Loucy (cell line): ENCODE data around the gene SYNJ2.

ENCODE experiments used
- H2AFZ ChIP-seq: fragments of 200-600 bp; sonication (generic); 2 replicates; pipeline ENCODE4 v1.6.0; 2016; ENCODE audit warnings: antibody characterized with exemption, mild to moderate bottlenecking, low read length, moderate library complexity
- H3F3A ChIP-seq: fragments of 200-600 bp; 2 replicates; pipeline ENCODE4 v1.6.0; 2016; ENCODE audit warnings: antibody characterized with exemption, low read depth, mild to moderate bottlenecking
- H3K27me3 ChIP-seq: fragments of 200-600 bp; sonication (generic); 2 replicates; pipeline ENCODE4 v1.6.1; 2014; ENCODE audit warnings: low read length, mild to moderate bottlenecking; ENCODE audit not compliant: insufficient read depth, poor library complexity, severe bottlenecking
- H3K36me3 ChIP-seq: fragments of 200-600 bp; sonication (generic); 2 replicates; pipeline ENCODE4 v1.6.1; 2016; ENCODE audit warnings: low read length; ENCODE audit not compliant: insufficient read depth
- H3K4me1 ChIP-seq: fragments of 200-600 bp; sonication (generic); 2 replicates; pipeline ENCODE4 v1.5.1; 2014; ENCODE audit warnings: low read length, mild to moderate bottlenecking; ENCODE audit not compliant: insufficient read depth, poor library complexity, severe bottlenecking
- H3K4me2 ChIP-seq: fragments of 200-600 bp; sonication (generic); 2 replicates; pipeline ENCODE4 v1.6.0; 2014; ENCODE audit warnings: antibody characterized with exemption, low read length, low read depth, mild to moderate bottlenecking; ENCODE audit not compliant: poor library complexity, severe bottlenecking
- H3K4me3 ChIP-seq: fragments of 200-600 bp; sonication (generic); 2 replicates; pipeline ENCODE4 v1.5.1; 2014; ENCODE audit warnings: low read length, mild to moderate bottlenecking, mixed read lengths; ENCODE audit not compliant: poor library complexity, severe bottlenecking
- H3K79me2 ChIP-seq: fragments of 200-600 bp; sonication (generic); 2 replicates; pipeline ENCODE4 v1.6.1; 2014; ENCODE audit warnings: low read length; ENCODE audit not compliant: insufficient read depth
- H3K9ac ChIP-seq: fragments of 200-600 bp; sonication (generic); 2 replicates; pipeline ENCODE4 v1.6.0; 2014; ENCODE audit warnings: mild to moderate bottlenecking, low read depth, low read length, moderate library complexity; ENCODE audit not compliant: poor library complexity, severe bottlenecking
- H3K9me2 ChIP-seq: fragments of 200-600 bp; sonication (generic); replicated peaks from 2 replicates; pipeline ENCODE4 v1.6.1; 2016; ENCODE audit warnings: low read depth, low read length, mixed read lengths
- H3K9me3 ChIP-seq: fragments of 200-600 bp; sonication (generic); 2 replicates; pipeline ENCODE4 v1.6.1; 2014; ENCODE audit warnings: mild to moderate bottlenecking, antibody characterized with exemption, low read length, low read depth; ENCODE audit not compliant: insufficient read depth
- H4K20me1 ChIP-seq: fragments of 200-600 bp; sonication (generic); 2 replicates; pipeline ENCODE4 v1.6.0; 2014; ENCODE audit warnings: antibody characterized with exemption, low read length, mild to moderate bottlenecking; ENCODE audit not compliant: insufficient read depth, poor library complexity, severe bottlenecking
- EZH2phosphoT487 ChIP-seq: fragments of 200-600 bp; IDR thresholded peaks from 2 replicates; pipeline ENCODE4 v1.6.1; 2018; ENCODE audit warnings: antibody characterized with exemption, mild to moderate bottlenecking, moderate library complexity, borderline replicate concordance
- TF ChIP-seq, protein P1 (sequence below): fragments of 200-600 bp; sonication (generic); conservative IDR thresholded peaks from 2 replicates; pipeline ENCODE4 v1.5.1; 2014; ENCODE audit warnings: mild to moderate bottlenecking, antibody characterized with exemption, low read length

SYNJ2 gene, protein sequence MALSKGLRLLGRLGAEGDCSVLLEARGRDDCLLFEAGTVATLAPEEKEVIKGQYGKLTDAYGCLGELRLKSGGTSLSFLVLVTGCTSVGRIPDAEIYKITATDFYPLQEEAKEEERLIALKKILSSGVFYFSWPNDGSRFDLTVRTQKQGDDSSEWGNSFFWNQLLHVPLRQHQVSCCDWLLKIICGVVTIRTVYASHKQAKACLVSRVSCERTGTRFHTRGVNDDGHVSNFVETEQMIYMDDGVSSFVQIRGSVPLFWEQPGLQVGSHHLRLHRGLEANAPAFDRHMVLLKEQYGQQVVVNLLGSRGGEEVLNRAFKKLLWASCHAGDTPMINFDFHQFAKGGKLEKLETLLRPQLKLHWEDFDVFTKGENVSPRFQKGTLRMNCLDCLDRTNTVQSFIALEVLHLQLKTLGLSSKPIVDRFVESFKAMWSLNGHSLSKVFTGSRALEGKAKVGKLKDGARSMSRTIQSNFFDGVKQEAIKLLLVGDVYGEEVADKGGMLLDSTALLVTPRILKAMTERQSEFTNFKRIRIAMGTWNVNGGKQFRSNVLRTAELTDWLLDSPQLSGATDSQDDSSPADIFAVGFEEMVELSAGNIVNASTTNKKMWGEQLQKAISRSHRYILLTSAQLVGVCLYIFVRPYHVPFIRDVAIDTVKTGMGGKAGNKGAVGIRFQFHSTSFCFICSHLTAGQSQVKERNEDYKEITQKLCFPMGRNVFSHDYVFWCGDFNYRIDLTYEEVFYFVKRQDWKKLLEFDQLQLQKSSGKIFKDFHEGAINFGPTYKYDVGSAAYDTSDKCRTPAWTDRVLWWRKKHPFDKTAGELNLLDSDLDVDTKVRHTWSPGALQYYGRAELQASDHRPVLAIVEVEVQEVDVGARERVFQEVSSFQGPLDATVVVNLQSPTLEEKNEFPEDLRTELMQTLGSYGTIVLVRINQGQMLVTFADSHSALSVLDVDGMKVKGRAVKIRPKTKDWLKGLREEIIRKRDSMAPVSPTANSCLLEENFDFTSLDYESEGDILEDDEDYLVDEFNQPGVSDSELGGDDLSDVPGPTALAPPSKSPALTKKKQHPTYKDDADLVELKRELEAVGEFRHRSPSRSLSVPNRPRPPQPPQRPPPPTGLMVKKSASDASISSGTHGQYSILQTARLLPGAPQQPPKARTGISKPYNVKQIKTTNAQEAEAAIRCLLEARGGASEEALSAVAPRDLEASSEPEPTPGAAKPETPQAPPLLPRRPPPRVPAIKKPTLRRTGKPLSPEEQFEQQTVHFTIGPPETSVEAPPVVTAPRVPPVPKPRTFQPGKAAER (N-terminal part only)

DNA sequence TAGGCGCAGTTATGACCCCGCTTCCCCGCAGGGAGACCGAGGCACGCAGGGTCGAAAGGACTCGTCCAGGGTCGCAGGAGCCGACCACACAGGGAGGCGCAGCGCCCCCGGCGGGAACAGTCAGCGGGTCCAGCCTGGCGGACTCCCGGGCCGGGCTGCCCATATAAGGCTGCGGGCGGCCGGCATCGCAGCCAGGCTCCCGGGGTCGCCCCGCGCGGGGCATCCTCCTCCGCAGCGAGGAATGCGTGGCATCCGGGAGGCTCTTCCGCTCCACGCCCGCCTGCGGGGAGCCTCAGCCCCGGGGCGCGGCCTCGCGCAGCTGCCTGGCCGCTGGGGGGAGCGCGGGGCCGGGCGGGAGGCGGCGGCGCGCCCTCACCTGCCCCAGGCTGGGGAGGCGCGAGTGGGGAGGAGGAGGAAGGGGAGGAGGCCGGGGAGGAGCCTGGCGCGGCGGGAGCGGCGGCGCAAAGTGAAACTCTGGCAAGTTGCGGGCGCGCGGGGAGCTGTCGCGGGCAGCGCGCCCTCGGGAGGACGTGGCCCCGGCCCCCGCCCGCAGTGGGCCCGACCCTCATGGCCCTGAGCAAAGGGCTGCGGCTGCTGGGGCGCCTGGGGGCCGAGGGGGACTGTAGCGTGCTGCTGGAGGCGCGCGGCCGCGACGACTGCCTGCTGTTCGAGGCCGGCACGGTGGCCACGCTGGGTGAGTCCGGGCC, at the start of gene SYNJ2:
SYNJ2 (plus strand) TSS at position 469 of the 707 bp plus-strand sequence; CDS start at position 568, 99 bp downstream.
- Histone ChIP-seq H4K20me1 (peaks cover 29% of the 10 kb centered on the region), H3F3A (no peaks in the 10 kb centered on the region), H3K4me2 (peak within 1 kb of the TSS; percentile 98), H3K4me3 (peak within 1 kb of the TSS; percentile 80), H3K9me2 (no peaks in the 10 kb centered on the region), H2AFZ (peak within 1 kb of the TSS; percentile 94), H3K9me3 (no peaks in the 10 kb centered on the region), H3K9ac (peak within 1 kb of the TSS; percentile 89), H3K79me2 (peaks cover 43% of the 10 kb centered on the region), H3K4me1 (peaks cover 48% of the 10 kb centered on the region), H3K27me3 (no peaks in the 10 kb centered on the region), H3K36me3 (no peaks in the 10 kb centered on the region)
- TF ChIP-seq EZH2phosphoT487 = no peak
- TF ChIP-seq, protein P1, sequence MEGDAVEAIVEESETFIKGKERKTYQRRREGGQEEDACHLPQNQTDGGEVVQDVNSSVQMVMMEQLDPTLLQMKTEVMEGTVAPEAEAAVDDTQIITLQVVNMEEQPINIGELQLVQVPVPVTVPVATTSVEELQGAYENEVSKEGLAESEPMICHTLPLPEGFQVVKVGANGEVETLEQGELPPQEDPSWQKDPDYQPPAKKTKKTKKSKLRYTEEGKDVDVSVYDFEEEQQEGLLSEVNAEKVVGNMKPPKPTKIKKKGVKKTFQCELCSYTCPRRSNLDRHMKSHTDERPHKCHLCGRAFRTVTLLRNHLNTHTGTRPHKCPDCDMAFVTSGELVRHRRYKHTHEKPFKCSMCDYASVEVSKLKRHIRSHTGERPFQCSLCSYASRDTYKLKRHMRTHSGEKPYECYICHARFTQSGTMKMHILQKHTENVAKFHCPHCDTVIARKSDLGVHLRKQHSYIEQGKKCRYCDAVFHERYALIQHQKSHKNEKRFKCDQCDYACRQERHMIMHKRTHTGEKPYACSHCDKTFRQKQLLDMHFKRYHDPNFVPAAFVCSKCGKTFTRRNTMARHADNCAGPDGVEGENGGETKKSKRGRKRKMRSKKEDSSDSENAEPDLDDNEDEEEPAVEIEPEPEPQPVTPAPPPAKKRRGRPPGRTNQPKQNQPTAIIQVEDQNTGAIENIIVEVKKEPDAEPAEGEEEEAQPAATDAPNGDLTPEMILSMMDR = peak; percentile 39; the same call in 1 of the 2 replicates

DNA sequence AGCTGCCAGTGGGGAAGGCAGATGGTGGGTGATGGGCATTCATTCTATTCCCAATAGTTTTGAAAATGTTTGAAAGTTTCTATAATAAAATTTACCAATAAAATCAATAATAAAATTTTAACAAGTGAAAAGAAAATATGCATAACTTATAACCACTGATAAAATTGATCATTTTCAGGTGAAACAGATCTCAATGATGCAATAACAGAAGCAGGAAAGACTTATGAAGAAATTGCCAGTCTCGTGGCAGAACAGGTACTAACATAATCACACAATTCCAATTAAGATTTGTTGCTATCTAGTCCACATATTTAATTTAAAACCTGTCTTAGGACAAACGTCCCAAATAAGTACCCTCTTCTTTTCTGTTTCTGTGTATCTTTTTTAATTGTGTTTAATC, 45.9 kb upstream of the SYNJ2 start:
- H3K9me2 ChIP-seq = no peaks in the 10 kb centered on the region
- TF ChIP-seq, protein P1 = no peak
- no peak for TF ChIP-seq EZH2phosphoT487
- H3K9ac ChIP-seq = no peak overlapping the region
- H3K79me2 ChIP-seq = no peaks in the 10 kb centered on the region
- no peaks in the 10 kb centered on the region for H3K9me3 ChIP-seq
- H3K4me3 ChIP-seq = no peak overlapping the region
- peaks cover 5% of the 10 kb centered on the region for H3K27me3 ChIP-seq
- peak overlapping the region; percentile 40 for H3K4me2 ChIP-seq
- H3K4me1 ChIP-seq = peaks cover 10% of the 10 kb centered on the region
- H2AFZ ChIP-seq = no peak overlapping the region
- H3K36me3 ChIP-seq = no peaks in the 10 kb centered on the region
- H3F3A ChIP-seq = no peaks in the 10 kb centered on the region
- no peaks in the 10 kb centered on the region for H4K20me1 ChIP-seq

DNA sequence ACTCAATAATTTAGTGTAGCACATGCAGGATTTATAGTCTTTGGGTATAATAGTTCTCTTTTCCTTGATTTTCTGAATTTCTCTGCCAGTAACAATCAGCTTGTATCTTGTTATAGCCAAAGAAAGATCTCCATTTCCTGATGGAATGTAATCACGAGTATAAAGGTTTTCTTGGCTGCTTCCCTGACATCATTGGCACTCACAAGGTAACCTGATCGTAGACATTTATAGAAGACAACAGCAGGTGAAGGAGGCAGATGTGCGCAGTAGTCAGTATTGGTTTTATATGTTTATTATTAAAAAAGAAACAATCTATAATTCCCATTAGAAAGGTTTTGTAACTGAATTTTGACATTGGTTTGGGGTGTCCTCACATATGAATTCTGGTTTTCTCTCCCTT, 44.3 kb upstream of the SYNJ2 start:
- TF ChIP-seq EZH2phosphoT487 = no peak
- TF ChIP-seq, protein P1 = no peak

More for the DNA sequence above, 44.3 kb upstream of the SYNJ2 start:
- no peak overlapping the region for H2AFZ ChIP-seq
- H3F3A ChIP-seq = no peaks in the 10 kb centered on the region
- peaks cover 5% of the 10 kb centered on the region for H3K27me3 ChIP-seq
- no peak overlapping the region for H3K4me3 ChIP-seq
- no peaks in the 10 kb centered on the region for H3K36me3 ChIP-seq
- H3K4me1 ChIP-seq = peaks cover 10% of the 10 kb centered on the region
- no peaks in the 10 kb centered on the region for H3K79me2 ChIP-seq
- H3K4me2 ChIP-seq = no peak overlapping the region
- no peaks in the 10 kb centered on the region for H3K9me3 ChIP-seq
- H4K20me1 ChIP-seq = no peaks in the 10 kb centered on the region
- no peak overlapping the region for H3K9ac ChIP-seq
- no peaks in the 10 kb centered on the region for H3K9me2 ChIP-seq
